Activated naive CD8-positive, alpha-beta T cell treated with anti-CD3 and anti-CD28 coated beads, Interleukin-2, amount 10 ng/mL, durations not matched to agents 7 days and 5 days (primary cell): ENCODE measurements around the gene GADD45B. TPM values are rescaled to one million over a fixed set of nuclear protein-coding genes. Genes with fewer than 3 reads are reported as not detected.
"Not testable (repeated sequence)": the region's sequence is repeated elsewhere in the genome, so short reads cannot be mapped to it uniquely, and the experiment has no call there.

ENCODE experiments used
- ATAC-seq: fragments of 150-1000 bp; cut with Tn5 transposase; one replicate; pipeline ENCODE4 v1.10.0; 2021; ENCODE audit warnings: low read depth, moderate library complexity
- POLR2A ChIA-PET: fragments of 350-600 bp; sonication (Branson Sonifier 250); formaldehyde crosslinking; loops from one replicate; lab custom pipeline; 2021; ENCODE audit warnings: antibody characterized with exemption; lab: Charles Lee
- DNase-seq: peaks from one replicate; pipeline ENCODE4 v3.0.0; 2021
- H3K27ac Mint-ChIP-seq: one replicate; pipeline ENCODE4 v1.8.0; 2022; ENCODE audit warnings: mild to moderate bottlenecking, mixed read lengths
- H3K27me3 Mint-ChIP-seq: one replicate; pipeline ENCODE4 v1.8.0; 2022; ENCODE audit warnings: mild to moderate bottlenecking, moderate library complexity, mixed read lengths
- H3K36me3 Mint-ChIP-seq: one replicate; pipeline ENCODE4 v1.8.0; 2021; ENCODE audit warnings: mild to moderate bottlenecking, mixed read lengths
- H3K4me1 Mint-ChIP-seq: one replicate; pipeline ENCODE4 v1.8.0; 2021; ENCODE audit warnings: mixed read lengths
- H3K4me3 Mint-ChIP-seq: one replicate; pipeline ENCODE4 v1.8.0; 2022; ENCODE audit warnings: mild to moderate bottlenecking, moderate library complexity, mixed read lengths
- H3K9me3 Mint-ChIP-seq: one replicate; pipeline ENCODE4 v1.8.0; 2021; ENCODE audit warnings: mixed read lengths
- total RNA-seq, 2 experiments: library from RNA; stranded (reverse); gene quantifications; one replicate each; pipeline ENCODE4 v1.2.3, GENCODE V29; 2021

GADD45B gene
- total RNA-seq, 2 experiments from 2014 or later = 83.1 to 85.4 TPM

DNA sequence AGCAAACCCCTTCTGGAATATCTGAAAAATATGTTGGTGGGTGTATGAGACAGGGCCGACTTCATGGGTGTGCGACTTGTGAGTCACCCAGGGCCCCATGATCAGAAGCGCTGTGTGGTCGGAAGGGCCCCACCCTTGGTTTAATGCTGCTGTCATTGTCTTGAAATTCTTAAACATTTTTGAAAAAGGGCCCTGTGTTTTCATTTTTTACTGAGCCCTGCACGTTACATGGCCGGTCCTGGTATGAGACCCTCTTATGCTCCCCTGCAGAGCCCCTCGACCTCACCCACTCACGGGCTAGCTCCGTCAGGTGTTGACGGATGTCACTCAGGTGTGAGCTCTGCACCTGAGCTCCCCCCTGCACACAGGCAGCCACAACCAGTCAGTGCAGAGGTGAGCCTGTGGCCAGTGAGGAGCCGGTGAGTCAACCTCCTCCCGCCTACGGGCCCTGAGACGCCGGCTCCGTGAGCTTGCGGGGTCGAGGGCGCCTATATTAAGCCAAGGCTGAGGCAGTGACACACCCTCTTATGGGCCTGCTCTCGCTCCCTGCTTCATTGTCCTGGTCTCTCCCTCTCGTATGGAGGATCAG is 27.7 kb downstream of the GADD45B start:
- peak; percentile 69 for DNase-seq
- Mint-ChIP-seq H3K4me1 (peaks cover 22% of the 10 kb centered on the region), H3K36me3 (no peaks in the 10 kb centered on the region), H3K4me3 (peak overlapping the region; percentile 71), H3K9me3 (no peaks in the 10 kb centered on the region), H3K27ac (peak overlapping the region; percentile 95), H3K27me3 (no peaks in the 10 kb centered on the region)
- peak; percentile 81 for ATAC-seq
- POLR2A ChIA-PET = interaction anchor here (0.9 to 5.9 kb wide), 7 partner anchors 9 to 58 kb away, joined by 3 to 73 read pairs (median 4); partner anchors contain the start of gene GADD45B

DNA sequence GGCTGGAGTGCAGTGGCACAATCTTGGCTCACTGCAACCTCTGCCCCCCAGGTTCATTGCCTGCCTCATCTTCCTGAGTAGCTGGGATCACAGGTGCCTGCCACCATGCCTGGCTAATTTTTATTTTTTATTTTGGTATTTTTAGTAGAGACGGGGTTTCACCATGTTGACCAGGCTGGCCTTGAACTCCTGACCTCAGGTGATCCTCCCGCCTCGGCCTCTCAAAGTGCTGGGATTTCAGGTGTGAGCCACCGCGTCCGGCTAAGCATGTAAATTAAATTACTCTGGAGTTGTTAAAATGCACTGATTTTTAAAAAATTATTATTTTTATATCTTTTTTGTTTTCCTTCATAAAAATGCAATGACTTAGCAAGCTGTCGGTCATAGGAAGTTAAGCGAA is 30.7 kb downstream of the GADD45B start:
- peak overlapping the region; percentile 85 for H3K27ac Mint-ChIP-seq
- peak overlapping the region; percentile 61 for H3K4me3 Mint-ChIP-seq
- not testable (repeated sequence) for H3K36me3 Mint-ChIP-seq, H3K27me3 Mint-ChIP-seq, H3K9me3 Mint-ChIP-seq, DNase-seq, ATAC-seq
- peaks cover 20% of the 10 kb centered on the region for H3K4me1 Mint-ChIP-seq
- POLR2A ChIA-PET = interaction anchor here (1.0 to 5.9 kb wide), 2 partner anchors 30 to 55 kb away, joined by 5 to 73 read pairs; partner anchors contain the start of gene GADD45B

DNA sequence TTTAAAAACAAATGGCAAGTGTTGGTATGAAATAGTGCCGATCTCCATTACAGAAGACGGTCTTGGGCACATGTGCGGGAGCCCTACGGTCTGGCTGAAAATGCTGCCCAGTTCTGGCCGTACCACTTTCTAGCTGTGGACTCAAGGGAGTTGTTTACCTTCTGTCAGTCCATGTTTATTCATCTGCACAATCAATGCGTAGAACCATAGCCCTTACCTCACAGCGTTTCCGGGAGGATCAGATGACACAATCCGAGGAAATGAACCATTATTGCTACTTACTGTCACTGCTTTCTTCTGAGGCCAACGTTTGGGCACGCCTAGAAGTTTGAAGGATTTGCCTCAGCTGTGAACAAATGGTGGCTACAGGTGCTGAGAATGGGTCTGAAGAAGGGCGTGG is 31.2 kb downstream of the GADD45B start:
- H3K27me3 Mint-ChIP-seq = no peaks in the 10 kb centered on the region
- H3K36me3 Mint-ChIP-seq = no peaks in the 10 kb centered on the region
- peak; percentile 60 for ATAC-seq
- POLR2A ChIA-PET = interaction anchor here (1.0 to 5.9 kb wide), 2 partner anchors 30 to 55 kb away, joined by 5 to 73 read pairs; partner anchors contain the start of gene GADD45B
- peak overlapping the region; percentile 61 for H3K4me3 Mint-ChIP-seq
- no peak for DNase-seq
- H3K9me3 Mint-ChIP-seq = no peaks in the 10 kb centered on the region
- peak overlapping the region; percentile 85 for H3K27ac Mint-ChIP-seq
- H3K4me1 Mint-ChIP-seq = peaks cover 20% of the 10 kb centered on the region

DNA sequence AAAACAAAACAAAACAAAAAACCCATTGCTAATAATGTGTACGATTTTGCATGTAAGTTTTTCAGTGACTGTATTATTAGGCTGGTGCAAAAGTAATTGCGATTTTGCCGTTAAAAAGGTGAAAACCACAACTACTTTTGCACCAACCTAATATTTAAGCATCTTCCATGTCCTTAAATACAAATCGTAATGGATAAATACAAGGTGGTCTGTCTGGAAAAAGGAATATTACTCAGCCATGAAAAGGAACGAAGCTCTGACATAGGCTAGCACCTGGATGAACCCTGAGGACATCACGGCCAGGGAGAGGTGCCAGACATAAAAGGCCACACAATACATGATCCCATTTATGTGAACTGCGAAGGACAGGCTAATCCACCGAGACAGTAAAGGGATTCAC is 33.2 kb downstream of the GADD45B start:
- Mint-ChIP-seq H3K4me1 (peaks cover 9% of the 10 kb centered on the region), H3K9me3 (no peaks in the 10 kb centered on the region), H3K27me3 (no peaks in the 10 kb centered on the region), H3K4me3 (no peak overlapping the region), H3K36me3 (no peaks in the 10 kb centered on the region), H3K27ac (no peak overlapping the region)
- no peak for ATAC-seq
- POLR2A ChIA-PET = no interaction called here
- no peak for DNase-seq

- no peaks in the 10 kb centered on the region for H3K9me3 Mint-ChIP-seq
- no peak for ATAC-seq
- POLR2A ChIA-PET = interaction anchor here (0.6 to 2.2 kb wide), 2 partner anchors 35 to 50 kb away, joined by 6 to 8 read pairs; partner anchors contain the start of gene GADD45B
- DNase-seq = no peak
- no peak overlapping the region for H3K4me3 Mint-ChIP-seq
- H3K4me1 Mint-ChIP-seq = peaks cover 5% of the 10 kb centered on the region
- no peaks in the 10 kb centered on the region for H3K27me3 Mint-ChIP-seq
- no peak overlapping the region for H3K27ac Mint-ChIP-seq
- no peaks in the 10 kb centered on the region for H3K36me3 Mint-ChIP-seq
These were observed 35.6 kb downstream of the GADD45B start for GRCh38 chr19:2511570-2511969.

DNA sequence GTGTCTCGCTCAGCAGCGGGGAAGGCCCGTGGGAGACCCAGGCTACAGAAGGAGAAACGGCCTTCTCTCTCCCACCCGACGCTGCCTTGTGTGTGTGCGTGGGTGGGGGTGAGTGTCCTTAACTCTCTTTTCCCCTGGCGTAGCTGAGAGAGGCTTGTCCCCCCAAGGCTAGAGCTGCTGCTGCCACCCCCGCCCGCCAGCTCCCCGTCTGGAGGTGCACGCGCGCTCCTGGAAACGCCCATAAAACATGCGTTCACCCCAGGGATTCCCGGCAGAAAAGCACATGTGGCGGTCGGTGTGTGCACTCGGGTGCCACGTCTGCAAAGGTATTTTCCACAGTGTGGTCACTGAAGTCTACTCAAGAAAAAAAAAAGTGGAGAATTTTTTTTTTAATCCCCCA is 36.1 kb downstream of the GADD45B start:
- POLR2A ChIA-PET = interaction anchor here (2.2 kb wide), 1 partner anchor 36 kb away, joined by 8 read pairs; the partner anchor contains the start of gene GADD45B
- no peak for ATAC-seq
- Mint-ChIP-seq H3K27me3 (no peaks in the 10 kb centered on the region), H3K4me3 (no peak overlapping the region), H3K4me1 (peaks cover 4% of the 10 kb centered on the region), H3K9me3 (no peaks in the 10 kb centered on the region), H3K27ac (no peak overlapping the region), H3K36me3 (no peaks in the 10 kb centered on the region)
- DNase-seq = no peak

- Mint-ChIP-seq H3K4me1 (no peaks in the 10 kb centered on the region), H3K27me3 (no peaks in the 10 kb centered on the region), H3K4me3 (no peak overlapping the region), H3K27ac (no peak overlapping the region), H3K9me3 (no peaks in the 10 kb centered on the region), H3K36me3 (no peaks in the 10 kb centered on the region)
- POLR2A ChIA-PET = interaction anchor here (2.2 kb wide), 1 partner anchor 37 kb away, joined by 8 read pairs; the partner anchor contains the start of gene GADD45B
- no peak for DNase-seq
- no peak for ATAC-seq
These were observed 36.9 kb downstream of the GADD45B start for GRCh38 chr19:2512523-2513431.

DNA sequence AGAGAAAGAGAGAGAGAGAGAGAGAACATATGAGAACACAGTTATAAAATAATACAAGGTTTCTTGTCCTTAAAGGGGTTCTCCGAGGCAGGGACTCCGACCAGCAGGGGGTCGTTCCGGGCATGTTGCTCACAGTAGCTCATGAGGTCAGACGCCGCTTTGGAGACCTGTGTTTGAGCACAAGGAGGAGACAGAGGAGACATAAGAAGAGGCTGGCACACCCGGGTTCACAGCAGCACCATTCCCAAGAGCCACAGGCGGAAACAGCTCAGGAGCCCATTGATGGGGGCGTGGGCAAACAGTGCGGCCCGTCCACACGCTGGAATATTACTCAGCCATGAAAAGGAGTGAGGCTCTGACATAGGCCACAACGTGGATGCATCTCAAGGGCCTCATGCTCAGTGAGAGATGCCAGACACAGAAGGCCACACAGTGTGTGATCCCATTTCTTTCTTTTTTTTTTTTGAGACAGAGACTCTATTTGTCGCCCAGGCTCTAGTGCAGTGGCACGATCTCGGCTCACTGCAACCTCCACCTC is 39.1 kb downstream of the GADD45B start:
- ATAC-seq = no peak
- Mint-ChIP-seq H3K27ac (no peak overlapping the region), H3K27me3 (peaks cover 1% of the 10 kb centered on the region), H3K4me1 (peaks cover 4% of the 10 kb centered on the region), H3K4me3 (no peak overlapping the region), H3K9me3 (no peaks in the 10 kb centered on the region), H3K36me3 (no peaks in the 10 kb centered on the region)
- DNase-seq = no peak
- POLR2A ChIA-PET = no interaction called here

- no peak for ATAC-seq
These were observed 40.8 kb downstream of the GADD45B start for GRCh38 chr19:2516727-2517126.

GRCh38 chr19:2517881-2518601 is 42.1 kb downstream of the GADD45B start:
- no peaks in the 10 kb centered on the region for H3K36me3 Mint-ChIP-seq
- H3K27ac Mint-ChIP-seq = no peak overlapping the region
- peaks cover 4% of the 10 kb centered on the region for H3K4me1 Mint-ChIP-seq
- H3K27me3 Mint-ChIP-seq = peaks cover 1% of the 10 kb centered on the region
- ATAC-seq (no peak), DNase-seq (no peak)
- POLR2A ChIA-PET = interaction anchor here (2.5 kb wide), 1 partner anchor 42 kb away, joined by 7 read pairs; the partner anchor contains the start of gene GADD45B
- H3K9me3 Mint-ChIP-seq = no peaks in the 10 kb centered on the region
- no peak overlapping the region for H3K4me3 Mint-ChIP-seq

More at GRCh38 chr19:2516727-2517126, 40.8 kb downstream of the GADD45B start:
- DNase-seq = no peak
- H3K36me3 Mint-ChIP-seq = no peaks in the 10 kb centered on the region
- peaks cover 4% of the 10 kb centered on the region for H3K4me1 Mint-ChIP-seq
- POLR2A ChIA-PET = no interaction called here
- H3K27ac Mint-ChIP-seq = no peak overlapping the region
- no peaks in the 10 kb centered on the region for H3K9me3 Mint-ChIP-seq
- H3K4me3 Mint-ChIP-seq = no peak overlapping the region
- H3K27me3 Mint-ChIP-seq = peaks cover 1% of the 10 kb centered on the region

DNA sequence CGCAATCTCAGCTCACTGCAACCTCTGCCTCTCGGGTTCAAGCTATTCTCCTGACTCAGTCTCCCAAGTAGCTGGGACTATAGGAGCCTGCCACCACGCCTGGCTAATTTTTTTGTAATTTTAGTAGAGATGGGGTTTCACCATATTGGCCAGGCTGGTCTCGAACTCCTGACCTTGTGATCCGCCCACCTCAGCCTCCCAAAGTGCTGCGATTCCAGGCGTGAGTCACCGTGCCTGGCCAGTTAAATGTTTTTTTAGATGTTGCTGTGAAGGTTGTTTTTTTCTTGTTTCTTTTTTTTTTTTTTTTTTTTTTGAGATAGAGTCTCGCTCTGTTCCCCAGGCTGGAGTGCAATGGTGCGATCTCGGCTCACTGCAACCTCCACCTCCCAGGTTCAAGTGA is 42.9 kb downstream of the GADD45B start:
- H3K27me3 Mint-ChIP-seq, ATAC-seq, H3K9me3 Mint-ChIP-seq, H3K4me3 Mint-ChIP-seq, H3K4me1 Mint-ChIP-seq, H3K27ac Mint-ChIP-seq, DNase-seq, H3K36me3 Mint-ChIP-seq: not testable (repeated sequence)
- POLR2A ChIA-PET = interaction anchor here (2.5 kb wide), 1 partner anchor 43 kb away, joined by 7 read pairs; the partner anchor contains the start of gene GADD45B

- POLR2A ChIA-PET = interaction anchor here (2.5 kb wide), 1 partner anchor 43 kb away, joined by 7 read pairs; the partner anchor contains the start of gene GADD45B
- Mint-ChIP-seq H3K4me3 (no peak overlapping the region), H3K36me3 (no peaks in the 10 kb centered on the region), H3K27me3 (peaks cover 1% of the 10 kb centered on the region), H3K9me3 (no peaks in the 10 kb centered on the region), H3K4me1 (peaks cover 4% of the 10 kb centered on the region), H3K27ac (no peak overlapping the region)
- ATAC-seq (no peak), DNase-seq (no peak)
These were observed 43.6 kb downstream of the GADD45B start for GRCh38 chr19:2519482-2519881.
